LNCaP clone FGC (cell line): ENCODE data around the gene GFOD2.

Source experiments
- DNase-seq: peaks from one replicate; pipeline ENCODE4 v3.0.0-alpha.2; 2011; ENCODE audit warnings: low read depth
- H3K4me3 ChIP-seq: 2 replicates; pipeline ENCODE4 v1.5.1; 2011; ENCODE audit warnings: mild to moderate bottlenecking, low read depth, low read length, control low read depth
- TF ChIP-seq, protein P1 (sequence below): IDR thresholded peaks from 2 replicates; pipeline ENCODE4 v1.5.1; 2012; ENCODE audit warnings: mild to moderate bottlenecking; ENCODE audit not compliant: control insufficient read depth, insufficient read depth; ENCODE audit errors: extremely low read depth

Gene GFOD2

GRCh38 chr16:67641779-67642708 lies 77.1 kb downstream of the GFOD2 start:
- H3K4me3 ChIP-seq: no peak overlapping the region
- TF ChIP-seq, protein P1, sequence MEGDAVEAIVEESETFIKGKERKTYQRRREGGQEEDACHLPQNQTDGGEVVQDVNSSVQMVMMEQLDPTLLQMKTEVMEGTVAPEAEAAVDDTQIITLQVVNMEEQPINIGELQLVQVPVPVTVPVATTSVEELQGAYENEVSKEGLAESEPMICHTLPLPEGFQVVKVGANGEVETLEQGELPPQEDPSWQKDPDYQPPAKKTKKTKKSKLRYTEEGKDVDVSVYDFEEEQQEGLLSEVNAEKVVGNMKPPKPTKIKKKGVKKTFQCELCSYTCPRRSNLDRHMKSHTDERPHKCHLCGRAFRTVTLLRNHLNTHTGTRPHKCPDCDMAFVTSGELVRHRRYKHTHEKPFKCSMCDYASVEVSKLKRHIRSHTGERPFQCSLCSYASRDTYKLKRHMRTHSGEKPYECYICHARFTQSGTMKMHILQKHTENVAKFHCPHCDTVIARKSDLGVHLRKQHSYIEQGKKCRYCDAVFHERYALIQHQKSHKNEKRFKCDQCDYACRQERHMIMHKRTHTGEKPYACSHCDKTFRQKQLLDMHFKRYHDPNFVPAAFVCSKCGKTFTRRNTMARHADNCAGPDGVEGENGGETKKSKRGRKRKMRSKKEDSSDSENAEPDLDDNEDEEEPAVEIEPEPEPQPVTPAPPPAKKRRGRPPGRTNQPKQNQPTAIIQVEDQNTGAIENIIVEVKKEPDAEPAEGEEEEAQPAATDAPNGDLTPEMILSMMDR: no peak
- DNase-seq: peak; percentile 66

GRCh38 chr16:67637625-67638024 lies 81.5 kb downstream of the GFOD2 start:
- no peak overlapping the region for H3K4me3 ChIP-seq
- TF ChIP-seq, protein P1: no peak
- no peak for DNase-seq

DNA sequence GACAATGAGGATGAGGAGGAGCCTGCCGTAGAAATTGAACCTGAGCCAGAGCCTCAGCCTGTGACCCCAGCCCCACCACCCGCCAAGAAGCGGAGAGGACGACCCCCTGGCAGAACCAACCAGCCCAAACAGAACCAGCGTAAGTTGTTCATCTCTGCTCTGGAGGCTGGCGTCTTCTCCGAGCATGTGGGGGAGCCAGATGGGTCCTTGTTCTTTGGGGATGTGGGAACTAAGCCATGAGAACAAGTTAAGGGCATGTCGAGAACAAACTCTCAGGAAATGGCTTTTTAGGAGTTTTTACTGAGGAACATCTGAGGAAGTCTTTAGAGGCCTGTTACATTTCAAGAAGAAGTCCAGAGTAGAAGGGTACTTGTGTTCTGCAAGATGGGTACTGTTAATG lies 82.4 kb downstream of the GFOD2 start:
- H3K4me3 ChIP-seq: no peak overlapping the region
- TF ChIP-seq, protein P1: no peak
- DNase-seq: no peak

DNA sequence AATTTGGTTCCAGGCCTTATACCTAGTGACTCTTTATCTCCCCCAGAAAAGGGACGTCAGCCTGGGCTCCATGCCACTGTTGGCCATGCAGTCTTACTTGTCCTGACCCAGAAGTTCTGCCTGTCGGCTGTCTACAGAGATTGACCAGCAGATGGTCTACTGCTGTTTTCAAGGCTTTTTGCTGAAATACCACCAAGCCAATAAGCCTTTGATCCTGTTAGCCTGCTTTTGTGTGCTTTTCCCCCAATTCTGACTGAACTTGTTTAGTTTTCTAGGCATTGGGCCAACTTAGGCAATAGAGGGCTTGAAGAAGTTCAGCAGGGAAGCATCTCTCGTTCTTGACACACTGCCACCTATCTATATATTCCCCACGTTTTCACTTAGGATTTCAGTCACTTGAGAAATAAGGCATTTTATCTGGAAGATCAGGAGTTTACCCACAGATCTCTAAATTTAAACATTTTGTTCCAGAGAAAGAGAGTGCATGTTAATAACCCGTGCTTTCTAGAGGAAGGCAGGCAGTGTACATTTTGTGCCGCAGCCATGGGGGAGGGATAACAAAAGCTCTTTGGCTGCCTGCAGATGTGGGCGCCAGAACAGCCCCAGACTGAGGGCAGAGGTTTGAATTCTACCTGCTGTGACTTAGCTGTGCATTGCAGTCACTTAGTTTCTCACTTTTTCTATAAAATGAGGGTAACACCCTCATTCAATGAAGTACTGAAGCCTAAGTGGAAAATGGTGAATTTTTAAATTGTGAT lies 86.5 kb downstream of the GFOD2 start:
- no peak overlapping the region for H3K4me3 ChIP-seq
- TF ChIP-seq, protein P1: no peak
- DNase-seq: no peak

GRCh38 chr16:67628216-67628615 lies 90.9 kb downstream of the GFOD2 start:
- no peak for DNase-seq
- TF ChIP-seq, protein P1: no peak

More at GRCh38 chr16:67628216-67628615, 90.9 kb downstream of the GFOD2 start:
- no peak overlapping the region for H3K4me3 ChIP-seq
